Erythroblast (primary cell): ENCODE results near the gene TTC28.

Experiments used
- DNase-seq, 2 experiments: peaks; one replicate each; lab custom pipeline; 2025; lab: John Stamatoyannopoulos, UW
- GATA1 ChIP-seq: IDR thresholded peaks from 2 replicates; pipeline ENCODE4 v1.6.1; 2011; ENCODE audit warnings: low read depth, mild to moderate bottlenecking, control low read depth, low read length, moderate library complexity
- POLR2A ChIP-seq: IDR thresholded peaks from 2 replicates; pipeline ENCODE4 v1.6.1; 2011; ENCODE audit warnings: mild to moderate bottlenecking, low read length

Gene TTC28

GRCh38 chr22:28454431-28455064 is 225.1 kb downstream of the TTC28 start:
- TF ChIP-seq GATA1 (no peak), POLR2A (no peak)
- DNase-seq, result no peak

GRCh38 chr22:28450109-28450508 is 229.5 kb downstream of the TTC28 start:
- no peak for DNase-seq
- TF ChIP-seq GATA1, result no peak
- no peak for TF ChIP-seq POLR2A

- no peak for DNase-seq
- TF ChIP-seq POLR2A (no peak), GATA1 (no peak)
Measured at GRCh38 chr22:28449041-28449440, 230.6 kb downstream of the TTC28 start.

- TF ChIP-seq GATA1 (no peak), POLR2A (no peak)
- DNase-seq, result peak; percentile 39 to 45
Measured at GRCh38 chr22:28448625-28449024, 231.0 kb downstream of the TTC28 start.

GRCh38 chr22:28444659-28445058 is 235.0 kb downstream of the TTC28 start:
- TF ChIP-seq POLR2A (no peak), GATA1 (no peak)

GRCh38 chr22:28443526-28443876 is 236.1 kb downstream of the TTC28 start:
- TF ChIP-seq GATA1 (no peak), POLR2A (no peak)
- DNase-seq, result peak; percentile 14 to 23

More at GRCh38 chr22:28444659-28445058, 235.0 kb downstream of the TTC28 start:
- DNase-seq, result no peak

GRCh38 chr22:28442711-28443525 is 236.7 kb downstream of the TTC28 start:
- DNase-seq, result no peak
- TF ChIP-seq GATA1, result no peak
- no peak for TF ChIP-seq POLR2A

- peak; percentile 77 to 78 for DNase-seq
- TF ChIP-seq GATA1 (no peak), POLR2A (no peak)
Measured at GRCh38 chr22:28442264-28442710, 237.4 kb downstream of the TTC28 start.

GRCh38 chr22:28441720-28442263 is 237.8 kb downstream of the TTC28 start:
- no peak for DNase-seq
- no peak for TF ChIP-seq GATA1
- TF ChIP-seq POLR2A, result no peak

- TF ChIP-seq POLR2A, result no peak
- no peak for TF ChIP-seq GATA1
Measured at GRCh38 chr22:28440592-28441390, 238.8 kb downstream of the TTC28 start.

GRCh38 chr22:28438183-28438768 is 241.4 kb downstream of the TTC28 start:
- TF ChIP-seq GATA1 (no peak), POLR2A (no peak)

More at GRCh38 chr22:28440592-28441390, 238.8 kb downstream of the TTC28 start:
- peak; percentile 18 to 72 for DNase-seq

GRCh38 chr22:28435982-28436381 is 243.7 kb downstream of the TTC28 start:
- TF ChIP-seq POLR2A (no peak), GATA1 (no peak)
- DNase-seq, result no peak

More at GRCh38 chr22:28438183-28438768, 241.4 kb downstream of the TTC28 start:
- DNase-seq, result no peak
